ENCODE measurements around the gene GSTP1. TPM values are rescaled to one million over a fixed set of nuclear protein-coding genes. Genes with fewer than 3 reads are reported as not detected.
"Not testable (repeated sequence)": the region's sequence is repeated elsewhere in the genome, so short reads cannot be mapped to it uniquely, and the experiment has no call there.

The GSTP1 gene
- total RNA-seq, 1 donor from 2014 or later: 696 TPM

- Mint-ChIP-seq H3K27ac (ENCODE audit: unreplicated experiment) (no peak overlapping the region), H3K27me3 (ENCODE audit: unreplicated experiment) (peaks cover 5% of the 10 kb centered on the region), H3K36me3 (ENCODE audit: low read depth, unreplicated experiment) (peaks cover 4% of the 10 kb centered on the region), H3K4me1 (ENCODE audit: unreplicated experiment) (peaks cover 16% of the 10 kb centered on the region), H3K9me3 (ENCODE audit: unreplicated experiment) (no peaks in the 10 kb centered on the region), H3K4me3 (ENCODE audit: unreplicated experiment) (no peak overlapping the region)
- no peak for TF ChIP-seq CTCF (IDR thresholded peaks at IDR 0.05; ENCODE audit: unreplicated experiment)
- DNase-seq (ENCODE audit: low spot score): no peak
These were observed 17.5 kb downstream of the GSTP1 start for GRCh38 chr11:67601098-67601497.

GRCh38 chr11:67604119-67604518 is 20.5 kb downstream of the GSTP1 start:
- H3K27ac Mint-ChIP-seq (ENCODE audit: unreplicated experiment); H3K9me3 Mint-ChIP-seq (ENCODE audit: unreplicated experiment); DNase-seq (ENCODE audit: low spot score): not testable (repeated sequence)
- Mint-ChIP-seq H3K4me1 (ENCODE audit: unreplicated experiment) (peaks cover 21% of the 10 kb centered on the region), H3K27me3 (ENCODE audit: unreplicated experiment) (peaks cover 12% of the 10 kb centered on the region), H3K36me3 (ENCODE audit: low read depth, unreplicated experiment) (peaks cover 13% of the 10 kb centered on the region), H3K4me3 (ENCODE audit: unreplicated experiment) (peak overlapping the region; percentile 34)

GRCh38 chr11:67604815-67605214 is 21.2 kb downstream of the GSTP1 start:
- H3K9me3 Mint-ChIP-seq (ENCODE audit: unreplicated experiment): no peaks in the 10 kb centered on the region
- H3K4me1 Mint-ChIP-seq (ENCODE audit: unreplicated experiment): peaks cover 21% of the 10 kb centered on the region
- no peak for TF ChIP-seq CTCF (IDR thresholded peaks at IDR 0.05; ENCODE audit: unreplicated experiment)
- no peak for DNase-seq (ENCODE audit: low spot score)
- peak overlapping the region; percentile 34 for H3K4me3 Mint-ChIP-seq (ENCODE audit: unreplicated experiment)
- H3K27me3 Mint-ChIP-seq (ENCODE audit: unreplicated experiment): peaks cover 12% of the 10 kb centered on the region
- H3K27ac Mint-ChIP-seq (ENCODE audit: unreplicated experiment): no peak overlapping the region
- H3K36me3 Mint-ChIP-seq (ENCODE audit: low read depth, unreplicated experiment): peaks cover 18% of the 10 kb centered on the region

GRCh38 chr11:67605231-67606011 is 21.8 kb downstream of the GSTP1 start:
- Mint-ChIP-seq H3K4me1 (ENCODE audit: unreplicated experiment) (peaks cover 21% of the 10 kb centered on the region), H3K36me3 (ENCODE audit: low read depth, unreplicated experiment) (peaks cover 18% of the 10 kb centered on the region), H3K27me3 (ENCODE audit: unreplicated experiment) (peaks cover 12% of the 10 kb centered on the region), H3K9me3 (ENCODE audit: unreplicated experiment) (no peaks in the 10 kb centered on the region), H3K4me3 (ENCODE audit: unreplicated experiment) (peak overlapping the region; percentile 80), H3K27ac (ENCODE audit: unreplicated experiment) (peak overlapping the region; percentile 6)
- DNase-seq (ENCODE audit: low spot score): no peak
- no peak for TF ChIP-seq CTCF (IDR thresholded peaks at IDR 0.05; ENCODE audit: unreplicated experiment)

GRCh38 chr11:67606093-67606491 is 22.5 kb downstream of the GSTP1 start:
- H3K36me3 Mint-ChIP-seq (ENCODE audit: low read depth, unreplicated experiment): peaks cover 18% of the 10 kb centered on the region
- H3K9me3 Mint-ChIP-seq (ENCODE audit: unreplicated experiment): no peaks in the 10 kb centered on the region
- H3K27me3 Mint-ChIP-seq (ENCODE audit: unreplicated experiment): peaks cover 12% of the 10 kb centered on the region
- DNase-seq (ENCODE audit: low spot score): no peak
- TF ChIP-seq CTCF (IDR thresholded peaks at IDR 0.05; ENCODE audit: unreplicated experiment): no peak
- no peak overlapping the region for H3K27ac Mint-ChIP-seq (ENCODE audit: unreplicated experiment)
- peaks cover 21% of the 10 kb centered on the region for H3K4me1 Mint-ChIP-seq (ENCODE audit: unreplicated experiment)
- H3K4me3 Mint-ChIP-seq (ENCODE audit: unreplicated experiment): peak overlapping the region; percentile 95

Measured in endothelial cell (in vitro differentiated cells).